Activated CD8-positive, alpha-beta T cell treated with anti-CD3 and anti-CD28 coated beads, Interleukin-2, amount 10 ng/mL, durations not matched to agents 7 days and 5 days (primary cell): ENCODE data around the gene PPP2R5B. TPM values are rescaled to one million over a fixed set of nuclear protein-coding genes. Genes with fewer than 3 reads are reported as not detected.

ENCODE experiments used
- ATAC-seq: fragments of 150-1000 bp; cut with Tn5 transposase; one replicate; pipeline ENCODE4 v1.10.0; 2021; ENCODE audit warnings: moderate library complexity
- CTCF ChIA-PET: fragments of 350-600 bp; sonication (Branson Sonifier 250); formaldehyde crosslinking; loops from one replicate; lab custom pipeline; 2021; ENCODE audit warnings: antibody characterized with exemption; lab: Charles Lee
- POLR2A ChIA-PET: fragments of 350-600 bp; sonication (Branson Sonifier 250); formaldehyde crosslinking; loops from one replicate; lab custom pipeline; 2021; ENCODE audit warnings: antibody characterized with exemption; lab: Charles Lee
- DNase-seq: peaks from one replicate; pipeline ENCODE4 v3.0.0-alpha.2; 2020
- H3K27ac Mint-ChIP-seq: one replicate; pipeline ENCODE4 v1.8.0; 2021; ENCODE audit warnings: mild to moderate bottlenecking, mixed read lengths
- H3K27me3 Mint-ChIP-seq: one replicate; pipeline ENCODE4 v1.8.0; 2021; ENCODE audit warnings: low read depth, mixed read lengths
- H3K36me3 Mint-ChIP-seq: one replicate; pipeline ENCODE4 v1.8.0; 2021; ENCODE audit warnings: low read depth, mixed read lengths
- H3K4me1 Mint-ChIP-seq: one replicate; pipeline ENCODE4 v1.8.0; 2021; ENCODE audit warnings: low read depth, mixed read lengths
- H3K4me3 Mint-ChIP-seq: one replicate; pipeline ENCODE4 v1.8.0; 2021; ENCODE audit warnings: mild to moderate bottlenecking, mixed read lengths
- H3K9me3 Mint-ChIP-seq: one replicate; pipeline ENCODE4 v1.8.0; 2022; ENCODE audit warnings: mixed read lengths; ENCODE audit not compliant: insufficient read depth
- total RNA-seq, 2 experiments: library from RNA; stranded (reverse); gene quantifications; one replicate each; pipeline ENCODE4 v1.2.3, GENCODE V29; 2021

The PPP2R5B gene
- total RNA-seq = 10 to 100 TPM; 13.7 to 14.0 TPM

DNA sequence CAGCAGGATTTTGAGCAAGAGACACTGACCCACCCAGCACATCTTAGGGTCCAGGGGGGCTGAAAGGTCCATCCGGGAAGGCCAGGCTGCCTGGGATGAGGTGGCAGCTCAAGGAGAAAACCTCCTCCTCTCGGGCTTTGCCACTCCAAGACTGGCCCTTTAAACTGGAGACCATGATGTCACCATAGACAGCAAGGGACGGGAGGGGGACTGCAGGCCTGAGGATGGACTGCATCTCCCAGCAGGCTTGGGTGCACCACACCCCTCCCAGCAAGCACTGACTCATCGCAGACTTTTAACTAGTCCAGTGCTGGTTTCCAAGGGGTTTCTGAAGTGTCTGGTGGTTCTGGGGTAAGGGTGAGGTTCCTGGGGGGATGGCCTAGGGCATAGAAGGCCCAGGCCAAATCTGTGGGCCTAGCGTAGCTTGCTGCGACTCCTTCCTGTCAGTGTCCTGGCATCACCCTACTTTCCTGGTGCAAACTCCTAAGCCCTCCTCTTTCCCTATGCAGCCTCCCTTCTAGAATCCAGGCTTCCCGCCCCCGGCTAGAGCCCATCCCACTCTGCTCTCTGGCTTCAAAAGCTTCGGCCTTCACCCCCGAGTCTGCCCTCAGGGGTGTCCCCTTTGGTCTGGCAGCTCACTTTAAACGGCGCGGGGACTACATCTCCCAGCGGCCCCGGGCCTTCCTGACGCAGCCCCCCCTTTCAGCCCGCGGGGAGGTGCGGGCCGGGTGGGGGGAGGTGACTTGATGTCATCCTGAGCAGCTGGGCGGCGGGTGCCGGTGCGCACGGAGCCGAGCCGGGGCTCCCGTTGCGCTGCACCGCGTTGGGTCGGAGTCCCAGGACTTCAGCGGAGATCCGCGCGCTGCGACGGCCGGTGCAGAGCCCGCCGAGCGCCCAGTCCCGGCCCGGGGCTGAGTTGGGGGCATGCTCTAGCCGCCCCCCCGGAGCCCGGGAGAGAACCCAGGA is at the start of gene PPP2R5B:
TSS of gene PPP2R5B (plus strand) at position 746 of the 966 bp plus-strand sequence. CDS start 1,046 bp downstream, outside the sequence.
- Mint-ChIP-seq H3K4me3 (peak within 1 kb of the TSS; percentile 93), H3K4me1 (peaks cover 17% of the 10 kb centered on the region), H3K9me3 (no peaks in the 10 kb centered on the region), H3K27ac (peak within 1 kb of the TSS; percentile 98), H3K27me3 (no peaks in the 10 kb centered on the region), H3K36me3 (peaks cover 2% of the 10 kb centered on the region)
- ChIA-PET CTCF (interaction anchor here (0.7 to 2.2 kb wide), 4 partner anchors 8 to 89 kb away, joined by 3 to 14 read pairs (median 4); partner anchors contain the start of genes ARL2, BATF2 and CDC42BPG), POLR2A (interaction anchor here (0.7 to 1.3 kb wide), 7 partner anchors 8 to 338 kb away, joined by 3 to 4 read pairs (median 4); partner anchors contain the start of genes ARL2 and POLA2)
- DNase-seq (peak; percentile 94), ATAC-seq (peak; percentile 92)

DNA sequence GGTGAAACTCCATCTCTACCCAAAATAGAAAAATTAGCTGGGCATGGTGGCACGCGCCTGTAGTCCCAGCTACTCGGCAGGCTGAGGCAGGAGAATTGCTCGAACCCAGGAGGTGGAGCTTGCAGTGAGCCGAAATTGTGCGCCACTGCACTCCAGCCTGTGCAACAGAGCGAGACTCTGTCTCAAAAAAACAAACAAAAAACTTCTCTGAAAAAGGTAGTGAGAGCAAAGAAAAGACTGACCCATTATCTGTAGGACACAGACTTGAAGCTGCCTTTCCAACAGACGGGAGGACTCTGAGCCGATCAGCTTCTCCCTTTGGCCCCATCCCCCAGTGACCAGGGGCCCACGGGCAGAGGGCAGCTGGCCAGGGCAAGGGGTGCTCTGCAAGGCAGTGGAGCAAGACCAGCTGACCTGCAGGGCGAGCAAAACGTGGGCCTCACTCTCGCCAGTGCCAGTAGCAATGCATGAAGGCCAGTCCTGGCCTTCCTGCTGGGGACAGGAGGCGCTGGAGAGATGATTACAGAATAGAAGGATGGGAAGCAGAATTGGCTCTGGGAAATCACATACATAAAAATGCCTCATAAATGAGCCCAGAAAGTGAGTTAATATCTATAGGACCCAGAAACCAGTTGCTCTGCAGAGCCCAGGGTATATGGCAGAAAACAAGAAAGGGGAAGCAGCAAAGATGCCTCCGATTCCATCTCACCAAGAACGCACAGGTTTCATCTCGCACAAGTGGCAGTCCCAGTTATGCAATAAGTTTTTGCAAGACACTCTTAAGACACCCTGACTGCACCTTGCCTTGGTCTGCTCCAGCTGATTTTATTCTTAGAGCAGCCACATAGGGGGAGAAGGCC is 48.9 kb upstream of the PPP2R5B start:
- peaks cover 66% of the 10 kb centered on the region for H3K4me1 Mint-ChIP-seq
- no peaks in the 10 kb centered on the region for H3K27me3 Mint-ChIP-seq
- CTCF ChIA-PET = interaction anchor here (3.2 to 15.0 kb wide), 5 partner anchors 7 to 139 kb away, joined by 10 to 306 read pairs (median 127); partner anchors contain the start of genes ARL2 and CDC42BPG
- ATAC-seq = no peak
- peak overlapping the region; percentile 84 for H3K27ac Mint-ChIP-seq
- H3K4me3 Mint-ChIP-seq = peak overlapping the region; percentile 98
- peaks cover 62% of the 10 kb centered on the region for H3K36me3 Mint-ChIP-seq
- no peak for DNase-seq
- POLR2A ChIA-PET = interaction anchor here (0.6 to 14.9 kb wide), 5 partner anchors 12 to 228 kb away, joined by 3 to 469 read pairs (median 4); partner anchors contain the start of genes CDC42BPG and SAC3D1
- no peaks in the 10 kb centered on the region for H3K9me3 Mint-ChIP-seq

DNA sequence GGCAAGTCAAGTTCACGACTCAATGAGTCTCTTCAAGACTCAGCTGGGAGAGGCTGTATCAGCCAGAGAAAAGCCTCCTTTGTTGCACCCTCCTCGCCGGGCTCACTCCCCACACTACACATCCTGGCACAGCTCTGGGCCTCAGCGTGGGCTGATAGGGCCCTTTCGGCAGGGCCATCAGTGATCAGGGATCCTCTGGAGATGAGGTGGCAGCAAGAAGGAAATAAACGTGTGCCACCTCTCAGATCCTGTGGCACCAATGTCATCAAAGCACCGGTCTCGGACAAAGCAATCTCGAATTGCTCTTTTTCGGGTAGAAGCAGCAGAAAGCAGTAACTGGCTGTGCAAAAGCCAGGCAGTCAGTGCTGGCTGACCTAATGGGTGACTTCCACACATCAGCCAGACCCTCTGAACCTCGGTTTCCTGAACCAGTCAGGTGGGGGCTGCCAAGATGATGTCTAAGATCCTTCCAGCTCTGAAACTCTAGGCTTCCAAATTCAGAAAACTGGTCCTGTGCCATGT is 48.2 kb upstream of the PPP2R5B start:
- DNase-seq = no peak
- CTCF ChIA-PET = interaction anchor here (3.2 to 15.0 kb wide), 5 partner anchors 7 to 138 kb away, joined by 10 to 306 read pairs (median 127); partner anchors contain the start of genes ARL2 and CDC42BPG
- Mint-ChIP-seq H3K36me3 (peaks cover 59% of the 10 kb centered on the region), H3K4me3 (peak overlapping the region; percentile 98), H3K27ac (peak overlapping the region; percentile 84), H3K9me3 (no peaks in the 10 kb centered on the region), H3K4me1 (peaks cover 67% of the 10 kb centered on the region), H3K27me3 (no peaks in the 10 kb centered on the region)
- POLR2A ChIA-PET = interaction anchor here (0.6 to 14.9 kb wide), 4 partner anchors 19 to 228 kb away, joined by 3 to 469 read pairs (median 4); partner anchors contain the start of gene CDC42BPG
- peak; percentile 3 for ATAC-seq

DNA sequence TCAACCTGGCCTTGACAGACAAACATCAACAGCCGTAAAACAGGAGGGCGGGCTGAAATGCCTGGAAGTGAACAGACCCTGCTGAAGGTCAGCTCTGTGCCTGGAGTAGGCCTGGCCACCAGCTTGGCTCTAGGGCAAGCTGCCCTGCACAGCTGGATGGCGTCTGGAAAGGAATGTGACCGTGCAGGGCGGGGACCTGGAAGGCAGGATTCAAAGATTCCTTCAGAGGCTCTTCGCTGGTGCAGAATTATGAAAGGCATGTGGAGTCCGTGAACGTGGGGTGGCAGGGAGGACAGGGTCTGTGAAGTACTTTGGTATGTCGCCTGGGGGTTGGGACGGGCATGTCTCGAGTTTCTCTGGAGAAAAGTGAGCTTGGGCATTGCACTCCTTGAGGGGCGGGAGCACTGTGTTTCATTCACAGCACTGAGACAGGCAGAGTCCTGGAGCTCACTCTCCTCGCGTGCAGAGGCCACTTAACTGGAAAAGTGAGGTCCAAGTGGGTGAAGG is 47.6 kb upstream of the PPP2R5B start:
- ChIA-PET CTCF (interaction anchor here (1.5 to 15.0 kb wide), 6 partner anchors 8 to 137 kb away, joined by 3 to 306 read pairs (median 75); partner anchors contain the start of genes ARL2 and CDC42BPG), POLR2A (interaction anchor here (0.6 to 14.9 kb wide), 7 partner anchors 10 to 620 kb away, joined by 3 to 469 read pairs (median 3); partner anchors contain the start of genes CDC42BPG and ZNHIT2)
- Mint-ChIP-seq H3K36me3 (peaks cover 53% of the 10 kb centered on the region), H3K4me3 (peak overlapping the region; percentile 98), H3K27ac (peak overlapping the region; percentile 84), H3K27me3 (no peaks in the 10 kb centered on the region), H3K4me1 (peaks cover 64% of the 10 kb centered on the region), H3K9me3 (no peaks in the 10 kb centered on the region)
- ATAC-seq (no peak), DNase-seq (no peak)

DNA sequence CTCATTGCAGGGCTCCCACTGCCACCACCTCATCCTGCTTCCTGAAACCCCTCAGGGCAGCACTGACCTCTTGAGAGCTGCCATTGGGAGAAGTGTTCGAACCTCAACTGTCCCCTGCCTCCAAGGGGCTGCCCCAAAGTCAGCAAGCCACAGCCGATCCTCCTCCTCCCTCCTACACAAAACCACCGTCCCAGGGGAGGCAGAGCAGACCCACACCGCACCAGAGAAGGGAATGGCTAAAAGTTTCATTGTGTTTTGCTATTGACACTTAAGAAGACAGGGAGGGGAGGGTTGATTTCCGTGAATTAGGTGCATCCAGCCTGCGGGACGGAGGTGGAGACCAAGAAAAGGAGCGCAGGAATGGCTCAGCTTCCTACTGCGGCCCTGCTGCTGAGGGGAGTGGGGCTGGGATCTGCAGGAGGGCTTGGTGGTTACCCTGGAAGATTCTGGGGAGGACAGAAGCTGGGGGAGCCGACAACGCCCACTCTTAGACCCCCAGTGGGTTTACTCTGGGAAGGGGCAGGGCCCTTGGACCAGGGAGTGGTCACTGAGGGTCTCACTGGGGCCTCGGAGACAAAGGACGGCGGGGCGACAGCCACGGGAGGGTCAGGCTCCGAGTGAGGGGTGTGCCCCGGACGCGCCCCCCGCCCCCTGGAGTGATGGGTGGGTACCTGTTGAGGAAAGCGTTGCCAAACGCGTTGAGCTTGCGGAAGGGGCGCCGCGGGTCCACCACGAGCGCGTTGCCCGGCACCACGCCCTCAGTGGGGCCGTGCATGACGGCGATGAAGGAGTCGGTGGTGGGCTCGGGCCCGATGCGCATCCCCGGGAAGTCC is 46.9 kb upstream of the PPP2R5B start:
- ChIA-PET POLR2A (interaction anchor here (0.6 to 14.9 kb wide), 9 partner anchors 10 to 619 kb away, joined by 3 to 469 read pairs (median 4); partner anchors contain the start of genes CDC42BPG and ZNHIT2), CTCF (interaction anchor here (0.7 to 15.0 kb wide), 8 partner anchors 9 to 137 kb away, joined by 3 to 306 read pairs (median 16); partner anchors contain the start of genes ARL2 and CDC42BPG)
- Mint-ChIP-seq H3K36me3 (peaks cover 50% of the 10 kb centered on the region), H3K27ac (peak overlapping the region; percentile 84), H3K4me1 (peaks cover 63% of the 10 kb centered on the region), H3K9me3 (no peaks in the 10 kb centered on the region), H3K27me3 (no peaks in the 10 kb centered on the region), H3K4me3 (peak overlapping the region; percentile 98)
- ATAC-seq (no peak), DNase-seq (no peak)

DNA sequence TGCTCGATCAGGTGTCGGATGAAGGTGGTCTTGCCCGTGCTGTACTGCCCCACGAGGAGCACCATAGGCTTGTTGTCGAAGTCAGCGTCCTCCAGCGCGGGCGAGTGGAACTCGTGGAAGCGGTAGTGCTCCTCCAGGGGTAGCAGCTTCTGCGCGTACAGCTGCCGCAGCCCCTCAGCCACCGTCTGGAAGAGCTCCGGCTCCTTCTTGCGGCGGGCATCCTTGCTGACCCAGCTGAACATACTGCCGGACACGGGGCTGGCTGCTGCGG is 46.3 kb upstream of the PPP2R5B start:
- CTCF ChIA-PET = interaction anchor here (0.7 to 15.0 kb wide), 7 partner anchors 9 to 136 kb away, joined by 3 to 306 read pairs (median 23); partner anchors contain the start of genes ARL2 and CDC42BPG
- Mint-ChIP-seq H3K4me1 (peaks cover 61% of the 10 kb centered on the region), H3K27me3 (no peaks in the 10 kb centered on the region), H3K27ac (peak overlapping the region; percentile 84), H3K9me3 (no peaks in the 10 kb centered on the region), H3K36me3 (peaks cover 45% of the 10 kb centered on the region), H3K4me3 (peak overlapping the region; percentile 98)
- ATAC-seq (no peak), DNase-seq (no peak)
- POLR2A ChIA-PET = interaction anchor here (0.6 to 14.9 kb wide), 6 partner anchors 9 to 257 kb away, joined by 3 to 469 read pairs (median 6); partner anchors contain the start of genes CDC42BPG and ZNHIT2

DNA sequence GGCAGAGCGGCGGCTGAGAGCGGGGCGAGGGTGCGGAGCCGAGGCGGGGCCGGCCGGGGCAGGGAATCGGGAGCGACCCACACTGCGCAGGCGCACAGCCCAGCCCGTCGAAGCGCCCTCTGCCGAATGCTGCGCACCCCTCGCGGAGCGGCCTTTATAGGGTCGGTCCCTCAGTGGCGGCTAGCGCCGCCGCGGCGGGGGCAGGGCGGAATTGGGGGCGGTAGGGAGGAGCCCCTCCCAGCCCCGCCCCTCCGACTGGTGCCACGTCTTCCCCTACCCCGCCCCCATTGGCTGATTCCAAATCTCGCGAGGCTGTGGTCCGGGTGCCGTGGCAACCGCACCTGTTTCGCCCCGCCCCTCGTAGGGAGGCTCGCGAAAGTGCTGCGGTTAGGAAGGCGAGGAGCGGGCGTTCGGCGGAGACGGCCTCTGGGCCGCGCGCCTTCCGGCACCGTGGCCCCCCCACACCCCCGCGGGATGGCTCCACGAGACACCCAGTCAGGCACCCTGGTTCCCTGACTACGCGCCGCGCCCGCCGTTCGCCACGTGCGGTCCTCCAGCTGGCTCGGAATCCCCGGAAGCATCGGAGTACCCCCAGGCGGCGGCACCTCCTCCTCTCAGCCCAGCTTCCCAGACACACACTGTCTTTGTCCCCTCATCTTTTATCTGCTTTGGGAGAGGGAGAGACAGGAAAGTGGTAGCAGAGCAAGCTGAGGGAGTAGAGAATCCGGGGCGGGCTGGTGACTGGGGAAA is 45.8 kb upstream of the PPP2R5B start, which contains the start of gene EHD1:
TSS of gene EHD1 (minus strand) at position 128 of the 750 bp plus-strand sequence. CDS start 157 bp downstream, outside the sequence.
- peak within 1 kb of the TSS; percentile 98 for H3K4me3 Mint-ChIP-seq
- no peaks in the 10 kb centered on the region for H3K9me3 Mint-ChIP-seq
- ChIA-PET CTCF (interaction anchor here (0.7 to 15.0 kb wide), 8 partner anchors 10 to 239 kb away, joined by 3 to 306 read pairs (median 13); partner anchors contain the start of genes ARL2, CDC42BPG and ZNHIT2), POLR2A (interaction anchor here (0.6 to 14.9 kb wide), 7 partner anchors 9 to 256 kb away, joined by 3 to 469 read pairs (median 4); partner anchors contain the start of genes CDC42BPG and ZNHIT2)
- ATAC-seq (peak; percentile 81), DNase-seq (peak; percentile 100)
- H3K27ac Mint-ChIP-seq = peak within 1 kb of the TSS; percentile 92
- H3K36me3 Mint-ChIP-seq = peaks cover 41% of the 10 kb centered on the region
- H3K4me1 Mint-ChIP-seq = peaks cover 62% of the 10 kb centered on the region
- H3K27me3 Mint-ChIP-seq = no peaks in the 10 kb centered on the region

DNA sequence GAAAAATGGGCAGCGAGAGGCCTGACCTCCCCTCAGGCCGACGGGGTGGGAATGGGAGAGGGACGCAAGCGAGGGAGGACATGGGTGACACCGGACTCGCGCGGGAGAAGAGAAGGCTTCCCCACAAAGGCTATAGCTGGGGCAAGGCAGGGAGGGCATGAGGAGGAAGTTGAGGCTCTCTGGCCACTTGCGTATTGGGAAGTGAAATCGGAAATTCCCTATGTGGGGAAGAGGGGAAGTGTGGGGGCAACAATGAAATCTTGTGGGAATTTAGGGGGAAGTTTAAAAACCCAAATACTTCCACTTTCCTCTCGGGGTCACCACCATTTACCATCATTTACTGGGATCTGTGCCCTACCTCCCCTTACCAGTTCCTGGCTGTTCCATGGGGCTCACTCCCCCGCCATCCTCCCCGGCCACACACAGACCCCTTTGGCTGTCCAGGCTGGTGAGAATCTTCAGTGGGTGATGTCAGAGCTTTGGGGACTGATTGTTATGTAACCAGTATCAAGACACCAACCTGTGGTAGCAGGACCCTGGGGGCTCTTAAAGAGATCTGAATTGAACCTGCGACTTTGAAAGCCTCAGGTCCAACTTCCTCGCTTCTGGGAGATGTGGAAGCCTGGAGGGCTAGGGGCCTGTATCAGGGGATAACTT is 45.1 kb upstream of the PPP2R5B start:
- POLR2A ChIA-PET = interaction anchor here (0.8 to 14.9 kb wide), 3 partner anchors 8 to 22 kb away, joined by 4 to 469 read pairs (median 4); partner anchors contain the start of gene CDC42BPG
- peaks cover 64% of the 10 kb centered on the region for H3K4me1 Mint-ChIP-seq
- H3K9me3 Mint-ChIP-seq = no peaks in the 10 kb centered on the region
- H3K27ac Mint-ChIP-seq = peak overlapping the region; percentile 92
- H3K27me3 Mint-ChIP-seq = no peaks in the 10 kb centered on the region
- CTCF ChIA-PET = interaction anchor here (1.1 to 15.0 kb wide), 5 partner anchors 10 to 238 kb away, joined by 3 to 306 read pairs (median 127); partner anchors contain the start of genes CDC42BPG and ZNHIT2
- H3K4me3 Mint-ChIP-seq = peak overlapping the region; percentile 87
- DNase-seq = no peak
- H3K36me3 Mint-ChIP-seq = peaks cover 37% of the 10 kb centered on the region
- ATAC-seq = no peak
